ENCODE data around the gene XDH. TPM values are rescaled to one million over a fixed set of nuclear protein-coding genes. Genes with fewer than 3 reads are reported as not detected.

XDH gene
- total and polyA plus RNA-seq, 9 of the 15 experiments (the other 6 are each of a cell fraction or from before 2014, with no cell fraction given): 0.04 to 0.06 TPM; not detected in 7

DNA sequence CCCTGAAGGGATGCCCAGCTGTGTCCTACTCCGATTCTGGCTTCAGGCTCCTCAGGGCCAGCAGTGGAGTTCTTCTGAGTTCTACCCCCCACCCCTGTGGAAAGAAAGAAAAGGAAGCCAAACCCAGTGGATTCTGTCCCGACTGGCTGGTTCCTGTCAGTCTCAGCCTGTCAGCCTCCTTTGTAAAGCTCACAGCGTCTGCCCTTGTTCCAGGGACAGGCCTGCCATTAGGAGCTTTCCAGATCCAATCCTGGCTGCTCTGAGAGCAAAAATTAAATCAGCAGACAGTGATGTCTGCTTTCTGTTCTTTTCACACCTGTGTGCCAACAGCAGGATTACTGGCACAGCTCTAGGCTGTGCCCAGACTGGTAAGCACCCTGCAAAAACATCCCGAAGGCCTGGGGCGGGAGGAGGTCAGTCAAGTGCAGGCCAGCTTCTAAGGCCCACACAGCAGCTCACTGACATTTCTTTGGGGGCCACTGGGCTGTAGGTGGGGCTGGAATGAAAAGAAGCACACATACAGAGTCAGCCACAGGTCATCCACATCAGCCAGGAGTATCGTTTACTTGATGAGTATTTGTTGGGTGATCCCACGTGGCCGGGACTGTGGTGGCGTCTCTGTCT lies 111.5 kb downstream of the XDH start (continued):
- TF ChIP-seq ZNF512 (tag; IDR thresholded peaks at IDR 0.05): no peak
- no peak for TF ChIP-seq SREBF2 (CRISPR knock-in tag; IDR thresholded peaks at IDR 0.05)
- no peak for TF ChIP-seq HNRNPH1 (optimal IDR thresholded peaks at IDR 0.05; ENCODE audit: low read depth, low read length)
- no peak for TF ChIP-seq LARP7 (IDR thresholded peaks at IDR 0.05)

DNA sequence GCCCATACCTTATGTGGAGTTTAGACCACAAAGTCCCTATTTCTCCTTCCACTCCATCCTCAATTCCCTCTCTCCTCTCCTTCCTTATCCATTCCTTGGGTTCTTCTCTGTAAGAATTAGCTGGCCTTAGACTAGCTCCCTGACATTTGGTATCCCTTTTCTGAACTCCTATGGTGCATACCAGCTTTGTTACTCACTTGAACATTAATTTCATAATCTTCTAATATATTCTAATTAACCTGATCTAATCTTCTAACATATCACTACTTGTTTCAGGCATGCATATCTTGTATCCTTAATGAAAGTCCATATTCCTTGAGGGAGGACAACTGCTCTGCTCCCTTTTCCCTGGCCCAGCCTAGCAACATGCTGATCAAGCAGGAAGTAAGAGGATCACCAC lies 114.2 kb downstream of the XDH start:
- in situ Hi-C loops (cut with MboI): no loop called here
- ATAC-seq: no peak
- intact Hi-C loops (cut with micrococcal nuclease): no loop called here
- CTCF ChIA-PET (ENCODE audit: low intra/inter-chr PET ratio): no interaction called here
- Histone ChIP-seq H3K9me3 (replicated peaks; ENCODE audit: control insufficient read depth, insufficient read depth, low read depth, low read length) (no peaks in the 10 kb centered on the region), H3K9me1 (ENCODE audit: control insufficient read depth, insufficient read depth, low read length) (no peaks in the 10 kb centered on the region), H3K4me1 (replicated peaks in 1 of 2; ENCODE audit: control insufficient read depth in 2 of 2, insufficient read depth in 2 of 2, low read length in 2 of 2) (no peaks in the 10 kb centered on the region), H3K4me3 (no peak overlapping the region), H2AFZ (ENCODE audit: low read depth, low read length) (no peak overlapping the region), H3K27me3 (ENCODE audit: control insufficient read depth in 2 of 2, insufficient read depth in 2 of 2, low read length in 2 of 2) (peaks cover 0 to 5% of the 10 kb centered on the region in 2 experiments; a peak in 1 of 5 replicates), H3K4me2 (ENCODE audit: insufficient read depth, low read length) (no peak overlapping the region), H3K36me3 (ENCODE audit: control insufficient read depth, insufficient read depth, low read length) (no peaks in the 10 kb centered on the region), H3K9ac (ENCODE audit: insufficient read depth in 1 of 2, low read depth in 2 of 2, low read length in 2 of 2) (no peak overlapping the region), H4K20me1 (replicated peaks; ENCODE audit: control insufficient read depth, insufficient read depth, low read length) (no peaks in the 10 kb centered on the region; the same call in 1 of the 2 replicates), H3K79me2 (ENCODE audit: control insufficient read depth, insufficient read depth, low read length) (no peaks in the 10 kb centered on the region), H3K27ac (ENCODE audit: extremely low read depth, low read depth, low read length) (no peak overlapping the region)
- no peak for DNase-seq (ENCODE audit: extremely low read depth in 1 of 4, low spot score in 3 of 4)
- POLR2A ChIA-PET: interaction anchor here (0.6 kb wide), 1 partner anchor 422 kb away, joined by 4 read pairs; no protein-coding TSS in a partner anchor
- FAIRE-seq: no peak
- no TSS peak for BruUV-seq (replicated peaks)
- TF ChIP-seq COPS2 (conservative IDR thresholded peaks at IDR 0.05) (no peak), MCM5 (IDR thresholded peaks at IDR 0.05; ENCODE audit: low read depth) (no peak), MNT (conservative IDR thresholded peaks at IDR 0.05) (no peak), MEIS2 (IDR thresholded peaks at IDR 0.05; ENCODE audit: partially characterized antibody) (no peak), GATAD2B (IDR thresholded peaks at IDR 0.05; ENCODE audit: borderline replicate concordance) (no peak), ZNF174 (CRISPR knock-in tag; IDR thresholded peaks at IDR 0.05) (no peak), ZBTB9 (CRISPR knock-in tag; IDR thresholded peaks at IDR 0.05) (no peak), FOXM1 (IDR thresholded peaks at IDR 0.05; ENCODE audit: low read depth) (no peak), FOXM1 (CRISPR knock-in tag; IDR thresholded peaks at IDR 0.05; ENCODE audit: low read depth) (no peak), NFYB (IDR thresholded peaks at IDR 0.05; ENCODE audit: extremely low read depth, insufficient read length) (no peak), JUND (IDR thresholded peaks at IDR 0.05; ENCODE audit: borderline replicate concordance, low read depth, low read length) (no peak), JUND (tag; IDR thresholded peaks at IDR 0.05; ENCODE audit: borderline replicate concordance, low read depth, low read length) (no peak), ASH1L (IDR thresholded peaks at IDR 0.05; ENCODE audit: borderline replicate concordance, low read depth, partially characterized antibody) (no peak)

Measured in K562 (cell line).